ENCODE results near the gene CFB.

DNA sequence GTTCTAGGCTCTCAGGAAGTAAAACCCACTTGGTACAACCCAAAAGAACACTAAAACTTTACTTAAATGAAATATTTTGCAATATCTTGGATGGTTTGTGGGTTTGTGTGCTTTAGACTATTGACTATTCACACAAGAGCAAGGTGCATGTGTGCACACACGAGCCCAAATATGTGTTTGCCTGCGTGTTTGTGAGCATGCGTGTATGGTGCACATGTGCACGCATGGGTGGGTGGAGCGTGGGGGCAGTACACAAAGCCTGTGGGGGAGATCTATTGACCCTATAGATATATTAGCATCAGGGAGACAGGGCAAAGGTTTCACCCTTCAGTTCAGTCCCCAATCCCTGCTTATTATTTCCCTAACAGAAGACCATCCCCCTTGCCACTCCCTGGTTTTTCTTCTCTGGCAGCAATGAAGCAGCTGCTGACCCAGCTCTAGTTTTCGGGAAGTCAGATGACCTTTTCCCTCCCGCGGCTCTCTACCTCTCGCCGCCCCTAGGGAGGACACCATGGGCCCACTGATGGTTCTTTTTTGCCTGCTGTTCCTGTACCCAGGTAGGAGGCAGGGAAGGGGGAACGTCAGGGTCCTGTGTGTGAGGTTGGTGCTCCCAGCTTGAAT, 18.5 kb upstream of the CFB start, which contains the start of gene C2:
- no peak for TF ChIP-seq EZH2 (IDR thresholded peaks at IDR 0.05; ENCODE audit: borderline replicate concordance, low read length)
- TF ChIP-seq, protein P1, sequence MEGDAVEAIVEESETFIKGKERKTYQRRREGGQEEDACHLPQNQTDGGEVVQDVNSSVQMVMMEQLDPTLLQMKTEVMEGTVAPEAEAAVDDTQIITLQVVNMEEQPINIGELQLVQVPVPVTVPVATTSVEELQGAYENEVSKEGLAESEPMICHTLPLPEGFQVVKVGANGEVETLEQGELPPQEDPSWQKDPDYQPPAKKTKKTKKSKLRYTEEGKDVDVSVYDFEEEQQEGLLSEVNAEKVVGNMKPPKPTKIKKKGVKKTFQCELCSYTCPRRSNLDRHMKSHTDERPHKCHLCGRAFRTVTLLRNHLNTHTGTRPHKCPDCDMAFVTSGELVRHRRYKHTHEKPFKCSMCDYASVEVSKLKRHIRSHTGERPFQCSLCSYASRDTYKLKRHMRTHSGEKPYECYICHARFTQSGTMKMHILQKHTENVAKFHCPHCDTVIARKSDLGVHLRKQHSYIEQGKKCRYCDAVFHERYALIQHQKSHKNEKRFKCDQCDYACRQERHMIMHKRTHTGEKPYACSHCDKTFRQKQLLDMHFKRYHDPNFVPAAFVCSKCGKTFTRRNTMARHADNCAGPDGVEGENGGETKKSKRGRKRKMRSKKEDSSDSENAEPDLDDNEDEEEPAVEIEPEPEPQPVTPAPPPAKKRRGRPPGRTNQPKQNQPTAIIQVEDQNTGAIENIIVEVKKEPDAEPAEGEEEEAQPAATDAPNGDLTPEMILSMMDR (conservative IDR thresholded peaks at IDR 0.05 in 1 of 2, IDR thresholded peaks at IDR 0.05 in 1 of 2; ENCODE audit: extremely low read depth in 1 of 2, insufficient read depth in 1 of 2, low read depth in 1 of 2, low read length in 2 of 2) = no peak
